OCI-LY1 (cell line): Measurements from ENCODE around the gene KPNA5.

ENCODE experiments used
- H2AFZ ChIP-seq: fragments of 200-600 bp; sonication (generic), shearing (Covaris generic); 2 replicates; pipeline ENCODE4 v1.6.0; 2014; ENCODE audit warnings: antibody characterized with exemption, mild to moderate bottlenecking, low read length
- H3F3A ChIP-seq: fragments of 200-600 bp; sonication (generic), shearing (Covaris generic); 2 replicates; pipeline ENCODE4 v1.6.0; 2014; ENCODE audit warnings: mild to moderate bottlenecking, antibody characterized with exemption, low read length, moderate library complexity; ENCODE audit not compliant: insufficient read depth
- H3K27ac ChIP-seq: fragments of 200-600 bp; sonication (generic); 2 replicates; pipeline ENCODE4 v1.5.1; 2014; ENCODE audit warnings: low read length, mixed run types, mild to moderate bottlenecking, low read depth; ENCODE audit not compliant: poor library complexity, severe bottlenecking
- H3K27me3 ChIP-seq: fragments of 200-600 bp; sonication (generic); 2 replicates; pipeline ENCODE4 v1.6.0; 2014; ENCODE audit warnings: antibody characterized with exemption, mild to moderate bottlenecking, low read length, moderate library complexity; ENCODE audit not compliant: insufficient read depth
- H3K36me3 ChIP-seq: fragments of 200-600 bp; sonication (generic); 2 replicates; pipeline ENCODE4 v1.6.1; 2014; ENCODE audit warnings: mild to moderate bottlenecking, antibody characterized with exemption, low read length, moderate library complexity, mixed read lengths; ENCODE audit not compliant: insufficient read depth
- H3K4me1 ChIP-seq: fragments of 200-600 bp; sonication (generic); 2 replicates; pipeline ENCODE4 v1.5.1; 2014; ENCODE audit warnings: mild to moderate bottlenecking, low read length, moderate library complexity; ENCODE audit not compliant: insufficient read depth, severe bottlenecking
- H3K4me2 ChIP-seq: fragments of 200-600 bp; sonication (generic), shearing (Covaris generic); 2 replicates; pipeline ENCODE4 v1.6.1; 2014; ENCODE audit warnings: low read length
- H3K4me3 ChIP-seq: fragments of 200-600 bp; sonication (generic); 2 replicates; pipeline ENCODE4 v1.5.1; 2014; ENCODE audit warnings: low read length, low read depth, mild to moderate bottlenecking, mixed read lengths; ENCODE audit not compliant: poor library complexity, severe bottlenecking
- H3K79me2 ChIP-seq: fragments of 200-600 bp; shearing (Covaris generic); 2 replicates; pipeline ENCODE4 v1.6.1; 2016; ENCODE audit warnings: mixed run types, low read length, mixed read lengths; ENCODE audit not compliant: insufficient read depth
- H3K9ac ChIP-seq: fragments of 200-600 bp; sonication (generic), shearing (Covaris generic); 2 replicates; pipeline ENCODE4 v1.6.1; 2014; ENCODE audit warnings: mild to moderate bottlenecking, low read length, mixed read lengths
- H3K9me2 ChIP-seq: fragments of 200-600 bp; sonication (generic), shearing (Covaris generic); 2 replicates; pipeline ENCODE4 v1.6.1; 2014; ENCODE audit warnings: low read depth, mild to moderate bottlenecking, low read length, mixed read lengths
- H3K9me3 ChIP-seq: fragments of 200-600 bp; shearing (Covaris generic); 2 replicates; pipeline ENCODE4 v1.6.1; 2014; ENCODE audit warnings: low read length, mixed read lengths
- H4K20me1 ChIP-seq: fragments of 200-600 bp; sonication (generic), shearing (Covaris generic); 2 replicates; pipeline ENCODE4 v1.6.0; 2016; ENCODE audit warnings: mild to moderate bottlenecking, low read length; ENCODE audit not compliant: insufficient read depth
- CTCF ChIP-seq: fragments of 200-600 bp; sonication (generic), shearing (Covaris generic); IDR thresholded peaks from 2 replicates; pipeline ENCODE4 v1.5.1; 2017; ENCODE audit warnings: mild to moderate bottlenecking, antibody characterized with exemption, low read length, moderate library complexity, mixed read lengths
- EZH2 ChIP-seq: fragments of 200-600 bp; sonication (generic), shearing (Covaris generic); IDR thresholded peaks from 2 replicates; pipeline ENCODE4 v1.8.0; 2017; ENCODE audit warnings: borderline replicate concordance, mixed run types, mild to moderate bottlenecking, antibody characterized with exemption, low read length, moderate library complexity, mixed read lengths

KPNA5 gene

GRCh38 chr6:116783852-116784251, 102.8 kb downstream of the KPNA5 start:
- H3K9me2 ChIP-seq: no peaks in the 10 kb centered on the region
- no peak for TF ChIP-seq CTCF
- no peak for TF ChIP-seq EZH2
- H4K20me1 ChIP-seq: no peaks in the 10 kb centered on the region
- H2AFZ ChIP-seq: no peak overlapping the region
- H3K9me3 ChIP-seq: no peaks in the 10 kb centered on the region
- no peak overlapping the region for H3K4me2 ChIP-seq
- no peaks in the 10 kb centered on the region for H3K4me1 ChIP-seq
- H3K36me3 ChIP-seq: no peaks in the 10 kb centered on the region
- no peak overlapping the region for H3K27ac ChIP-seq
- H3K79me2 ChIP-seq: no peaks in the 10 kb centered on the region
- H3K9ac ChIP-seq: no peak overlapping the region
- no peak overlapping the region for H3K4me3 ChIP-seq
- no peaks in the 10 kb centered on the region for H3F3A ChIP-seq
- no peaks in the 10 kb centered on the region for H3K27me3 ChIP-seq
